Measurements from ENCODE around the gene CFAP45. TPM values are rescaled to one million over a fixed set of nuclear protein-coding genes. Genes with fewer than 3 reads are reported as not detected.

Gene CFAP45
- total and polyA plus RNA-seq, 9 donors = 0.18 to 0.54 (median 0.43) TPM

DNA sequence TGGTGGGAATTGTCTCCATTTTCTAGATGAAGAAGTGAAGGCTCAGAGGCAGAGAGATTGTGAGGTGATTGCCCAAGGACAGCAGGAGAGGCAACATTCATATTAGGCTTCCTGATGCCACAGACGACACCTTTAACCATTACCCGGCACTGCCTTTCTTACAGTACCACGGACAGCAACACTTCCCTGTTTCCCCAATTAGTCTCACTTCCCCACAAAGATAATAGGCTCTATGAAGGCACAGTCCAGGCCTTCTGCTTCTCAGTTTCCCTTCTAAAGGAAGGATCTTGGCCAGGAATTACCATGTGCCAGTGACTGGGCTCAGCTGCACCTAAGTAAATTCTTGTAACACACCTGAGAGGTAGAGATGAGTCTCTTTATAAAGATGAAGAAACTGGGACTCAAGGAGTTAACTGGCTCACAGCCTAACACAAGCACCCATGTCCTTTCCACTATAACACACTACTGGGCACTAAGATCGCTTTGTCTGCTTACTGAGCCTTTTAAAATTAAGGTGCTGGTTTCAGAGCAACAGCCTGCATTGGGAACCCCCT is 35.8 kb upstream of the CFAP45 start:
- Histone ChIP-seq H3K27ac (ENCODE audit: low read length) (no peak overlapping the region), H3K27me3 (ENCODE audit: control insufficient read depth, insufficient read depth, low read length) (peaks cover 5% of the 10 kb centered on the region), H3K36me3 (ENCODE audit: control insufficient read depth, insufficient read depth, low read length) (no peaks in the 10 kb centered on the region), H3K9me3 (replicated peaks; ENCODE audit: control insufficient read depth, low read depth, low read length) (no peaks in the 10 kb centered on the region), H3K4me1 (ENCODE audit: control insufficient read depth, insufficient read depth, low read length) (peaks cover 6% of the 10 kb centered on the region), H3K4me3 (ENCODE audit: low read length) (no peak overlapping the region)
- no peak for DNase-seq
- WGBS (ENCODE audit: insufficient coverage) = 80% methylated on average over 1 of the region's 4 CpGs

GRCh38 chr1:159935305-159935704 is 35.3 kb upstream of the CFAP45 start:
- Histone ChIP-seq H3K4me1 (ENCODE audit: control insufficient read depth, insufficient read depth, low read length) (peaks cover 6% of the 10 kb centered on the region), H3K27me3 (ENCODE audit: control insufficient read depth, insufficient read depth, low read length) (peaks cover 5% of the 10 kb centered on the region), H3K36me3 (ENCODE audit: control insufficient read depth, insufficient read depth, low read length) (no peaks in the 10 kb centered on the region), H3K27ac (ENCODE audit: low read length) (no peak overlapping the region), H3K9me3 (replicated peaks; ENCODE audit: control insufficient read depth, low read depth, low read length) (no peaks in the 10 kb centered on the region), H3K4me3 (ENCODE audit: low read length) (no peak overlapping the region)
- no peak for DNase-seq
- WGBS (ENCODE audit: insufficient coverage) = 86% methylated on average over 9 of the region's 11 CpGs

DNA sequence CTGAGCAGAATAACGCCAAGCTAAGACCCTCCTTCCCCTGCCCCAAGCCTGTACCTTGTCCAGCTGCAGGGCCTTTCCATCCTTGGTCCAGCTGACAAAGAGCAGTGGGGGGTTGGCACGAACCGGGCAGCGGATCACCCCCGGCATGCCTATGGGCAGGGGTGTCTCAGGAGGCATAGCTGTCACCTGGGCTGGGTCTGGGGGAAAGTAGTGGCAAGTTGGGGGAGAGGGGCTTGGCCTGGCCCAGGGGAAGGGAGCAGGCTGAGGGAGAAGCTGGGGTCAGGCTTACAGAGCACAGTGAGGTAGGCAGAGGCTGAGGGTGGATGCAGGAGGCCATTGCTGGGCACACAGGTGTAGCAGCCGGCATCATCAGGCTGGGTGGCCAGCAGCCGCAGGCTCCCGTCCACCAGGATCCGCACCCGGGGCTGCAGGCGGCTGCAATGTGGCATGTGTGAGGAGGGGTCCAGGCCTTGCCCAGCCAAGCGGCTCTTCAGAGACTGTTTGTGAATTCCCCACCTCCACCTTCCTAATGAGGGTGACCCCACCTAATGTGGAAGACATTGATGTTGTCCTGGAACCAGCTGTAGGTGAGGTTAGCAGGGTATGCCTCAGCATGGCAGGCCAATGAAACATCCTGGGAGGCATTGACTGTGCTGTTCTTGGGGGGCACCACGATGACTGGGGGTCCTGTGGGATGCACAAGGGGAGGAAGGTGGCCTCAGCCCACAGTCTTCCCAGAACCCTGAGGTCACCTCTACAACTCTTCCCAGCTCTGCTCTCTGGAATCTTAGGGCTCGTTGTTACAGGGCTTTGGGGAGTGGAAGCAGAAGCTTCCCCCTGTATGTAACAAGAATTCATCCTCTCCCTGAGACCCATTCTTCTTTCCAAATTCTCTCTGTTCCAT is 34.4 kb upstream of the CFAP45 start:
- H3K9me3 ChIP-seq (replicated peaks; ENCODE audit: control insufficient read depth, low read depth, low read length) = no peaks in the 10 kb centered on the region
- H3K27ac ChIP-seq (ENCODE audit: low read length) = no peak overlapping the region
- H3K27me3 ChIP-seq (ENCODE audit: control insufficient read depth, insufficient read depth, low read length) = peaks cover 5% of the 10 kb centered on the region
- no peaks in the 10 kb centered on the region for H3K36me3 ChIP-seq (ENCODE audit: control insufficient read depth, insufficient read depth, low read length)
- peaks cover 6% of the 10 kb centered on the region for H3K4me1 ChIP-seq (ENCODE audit: control insufficient read depth, insufficient read depth, low read length)
- DNase-seq = no peak
- WGBS (ENCODE audit: insufficient coverage) = 78% methylated on average over 6 of the region's 14 CpGs
- no peak overlapping the region for H3K4me3 ChIP-seq (ENCODE audit: low read length)

DNA sequence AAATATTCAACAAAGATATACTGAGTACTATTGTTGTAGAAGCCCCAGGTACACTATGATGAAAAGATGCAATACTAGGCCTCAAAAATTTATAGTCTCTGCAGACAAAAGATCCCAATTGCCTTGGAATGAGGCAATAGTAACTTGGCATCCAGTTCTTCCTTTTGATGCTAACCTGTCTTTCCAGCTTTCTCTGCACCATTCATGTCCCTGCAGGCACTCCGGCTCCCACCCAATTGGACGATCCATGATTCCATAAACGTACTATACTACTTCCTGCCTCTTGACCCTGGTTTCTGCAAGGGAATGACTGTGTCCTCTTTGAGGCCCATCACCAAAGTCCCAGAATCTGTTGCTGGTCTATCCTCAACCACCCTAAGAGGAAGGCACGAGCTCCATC is 33.4 kb upstream of the CFAP45 start:
- Histone ChIP-seq H3K27ac (ENCODE audit: low read length) (no peak overlapping the region), H3K4me1 (ENCODE audit: control insufficient read depth, insufficient read depth, low read length) (peaks cover 6% of the 10 kb centered on the region), H3K9me3 (replicated peaks; ENCODE audit: control insufficient read depth, low read depth, low read length) (no peaks in the 10 kb centered on the region), H3K36me3 (ENCODE audit: control insufficient read depth, insufficient read depth, low read length) (no peaks in the 10 kb centered on the region), H3K27me3 (ENCODE audit: control insufficient read depth, insufficient read depth, low read length) (peaks cover 5% of the 10 kb centered on the region), H3K4me3 (ENCODE audit: low read length) (no peak overlapping the region)
- no peak for DNase-seq
- 64% methylated on average over 4 of the region's 4 CpGs for WGBS (ENCODE audit: insufficient coverage)

GRCh38 chr1:159932296-159933285 is 32.6 kb upstream of the CFAP45 start:
- DNase-seq = no peak
- no peak overlapping the region for H3K27ac ChIP-seq (ENCODE audit: low read length)
- peaks cover 5% of the 10 kb centered on the region for H3K4me1 ChIP-seq (ENCODE audit: control insufficient read depth, insufficient read depth, low read length)
- no peaks in the 10 kb centered on the region for H3K9me3 ChIP-seq (replicated peaks; ENCODE audit: control insufficient read depth, low read depth, low read length)
- no peaks in the 10 kb centered on the region for H3K36me3 ChIP-seq (ENCODE audit: control insufficient read depth, insufficient read depth, low read length)
- 51% methylated on average over 6 of the region's 16 CpGs for WGBS (ENCODE audit: insufficient coverage)
- H3K27me3 ChIP-seq (ENCODE audit: control insufficient read depth, insufficient read depth, low read length) = peaks cover 2% of the 10 kb centered on the region
- no peak overlapping the region for H3K4me3 ChIP-seq (ENCODE audit: low read length)

- DNase-seq = no peak
- Histone ChIP-seq H3K36me3 (ENCODE audit: control insufficient read depth, insufficient read depth, low read length) (no peaks in the 10 kb centered on the region), H3K4me3 (ENCODE audit: low read length) (no peak overlapping the region), H3K27me3 (ENCODE audit: control insufficient read depth, insufficient read depth, low read length) (peaks cover 2% of the 10 kb centered on the region), H3K9me3 (replicated peaks; ENCODE audit: control insufficient read depth, low read depth, low read length) (no peaks in the 10 kb centered on the region), H3K27ac (ENCODE audit: low read length) (no peak overlapping the region), H3K4me1 (ENCODE audit: control insufficient read depth, insufficient read depth, low read length) (peaks cover 3% of the 10 kb centered on the region)
- WGBS (ENCODE audit: insufficient coverage) = 89% methylated on average over 3 of the region's 3 CpGs
Observed at GRCh38 chr1:159931795-159932173, 31.8 kb upstream of the CFAP45 start.

GRCh38 chr1:159931101-159931794 is 31.3 kb upstream of the CFAP45 start:
- H3K4me1 ChIP-seq (ENCODE audit: control insufficient read depth, insufficient read depth, low read length) = peaks cover 3% of the 10 kb centered on the region
- peaks cover 2% of the 10 kb centered on the region for H3K27me3 ChIP-seq (ENCODE audit: control insufficient read depth, insufficient read depth, low read length)
- no peaks in the 10 kb centered on the region for H3K9me3 ChIP-seq (replicated peaks; ENCODE audit: control insufficient read depth, low read depth, low read length)
- H3K27ac ChIP-seq (ENCODE audit: low read length) = no peak overlapping the region
- WGBS (ENCODE audit: insufficient coverage) = 84% methylated on average over 11 of the region's 13 CpGs
- DNase-seq = no peak
- H3K36me3 ChIP-seq (ENCODE audit: control insufficient read depth, insufficient read depth, low read length) = no peaks in the 10 kb centered on the region
- no peak overlapping the region for H3K4me3 ChIP-seq (ENCODE audit: low read length)

DNA sequence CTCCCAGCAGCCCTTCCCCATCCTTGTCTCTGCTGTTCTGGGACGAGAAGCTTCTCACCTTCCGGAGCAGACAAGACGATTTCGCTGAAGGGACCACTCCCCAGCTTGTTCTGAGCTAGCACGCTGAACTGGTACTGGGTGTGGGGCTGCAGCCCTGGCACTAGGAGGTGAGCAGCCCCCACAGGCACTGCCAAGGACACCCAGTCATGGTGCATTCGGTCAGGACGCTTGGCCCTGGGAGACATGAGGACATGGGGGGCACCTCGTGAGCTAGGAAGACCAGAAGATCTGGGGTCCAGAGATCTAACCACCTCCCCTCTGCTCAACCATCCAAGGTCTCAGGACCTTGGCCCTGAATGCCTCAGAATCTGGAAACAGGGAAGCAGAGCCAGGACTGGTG is 30.7 kb upstream of the CFAP45 start:
- WGBS (ENCODE audit: insufficient coverage) = 86% methylated on average over 7 of the region's 8 CpGs

GRCh38 chr1:159930216-159930615 is 30.3 kb upstream of the CFAP45 start:
- 79% methylated on average over 9 of the region's 11 CpGs for WGBS (ENCODE audit: insufficient coverage)

More for the DNA sequence above, 30.7 kb upstream of the CFAP45 start:
- Histone ChIP-seq H3K4me1 (ENCODE audit: control insufficient read depth, insufficient read depth, low read length) (peaks cover 9% of the 10 kb centered on the region), H3K27me3 (ENCODE audit: control insufficient read depth, insufficient read depth, low read length) (peaks cover 2% of the 10 kb centered on the region), H3K9me3 (replicated peaks; ENCODE audit: control insufficient read depth, low read depth, low read length) (no peaks in the 10 kb centered on the region), H3K27ac (ENCODE audit: low read length) (no peak overlapping the region), H3K4me3 (ENCODE audit: low read length) (no peak overlapping the region), H3K36me3 (ENCODE audit: control insufficient read depth, insufficient read depth, low read length) (no peaks in the 10 kb centered on the region)
- DNase-seq = no peak

More at GRCh38 chr1:159930216-159930615, 30.3 kb upstream of the CFAP45 start:
- H3K27ac ChIP-seq (ENCODE audit: low read length) = no peak overlapping the region
- peaks cover 10% of the 10 kb centered on the region for H3K4me1 ChIP-seq (ENCODE audit: control insufficient read depth, insufficient read depth, low read length)
- no peak for DNase-seq
- no peaks in the 10 kb centered on the region for H3K9me3 ChIP-seq (replicated peaks; ENCODE audit: control insufficient read depth, low read depth, low read length)
- peaks cover 2% of the 10 kb centered on the region for H3K27me3 ChIP-seq (ENCODE audit: control insufficient read depth, insufficient read depth, low read length)
- no peaks in the 10 kb centered on the region for H3K36me3 ChIP-seq (ENCODE audit: control insufficient read depth, insufficient read depth, low read length)
- no peak overlapping the region for H3K4me3 ChIP-seq (ENCODE audit: low read length)
